Ovary (tissue), 3 donors: Measurements from ENCODE around the gene RAPGEF2.

Experiments used
- EP300 ChIP-seq: sonication (generic); formaldehyde crosslinking; IDR thresholded peaks from one replicate; pipeline ENCODE4 v1.6.1; 2017; ENCODE audit warnings: antibody characterized with exemption
- POLR2A ChIP-seq: fragments of 450-650 bp; IDR thresholded peaks from one replicate; pipeline ENCODE4 v1.6.1; 2017; ENCODE audit warnings: antibody characterized with exemption, mild to moderate bottlenecking, moderate library complexity
- TF ChIP-seq, protein P1 (sequence below), 3 donors: fragments of 450-650 bp in 2 of 3; fragments of 200-600 bp in 1 of 3; IDR thresholded peaks; one replicate each; pipeline versions ENCODE4 v1.5.1 to v1.8.0; 2016 to 2022; ENCODE audit warnings: antibody characterized with exemption in 3 of 3, mild to moderate bottlenecking in 1 of 3
- donor health status: DM: no; HTN: no; CAD: no.

DNA sequence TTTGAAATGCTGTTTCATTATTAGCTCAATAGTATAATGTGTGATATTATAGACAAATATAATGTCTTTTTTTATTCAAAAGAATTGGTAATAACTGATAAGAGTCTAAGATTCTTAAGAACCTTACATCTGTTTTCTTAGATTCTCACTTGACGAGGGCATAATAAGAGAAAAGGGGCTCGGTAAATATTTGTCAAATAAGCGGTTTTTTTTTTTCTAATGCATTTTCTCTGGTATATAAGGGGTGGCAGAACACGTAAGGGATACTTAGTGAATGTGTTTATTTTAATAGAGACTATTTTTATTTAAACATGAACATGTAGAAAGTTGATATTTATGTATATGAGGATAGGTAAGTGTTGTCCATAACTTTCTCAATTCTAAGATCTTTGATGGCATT, 200.6 kb downstream of the RAPGEF2 start:
- TF ChIP-seq EP300 (no peak), POLR2A (no peak)
- TF ChIP-seq, protein P1, sequence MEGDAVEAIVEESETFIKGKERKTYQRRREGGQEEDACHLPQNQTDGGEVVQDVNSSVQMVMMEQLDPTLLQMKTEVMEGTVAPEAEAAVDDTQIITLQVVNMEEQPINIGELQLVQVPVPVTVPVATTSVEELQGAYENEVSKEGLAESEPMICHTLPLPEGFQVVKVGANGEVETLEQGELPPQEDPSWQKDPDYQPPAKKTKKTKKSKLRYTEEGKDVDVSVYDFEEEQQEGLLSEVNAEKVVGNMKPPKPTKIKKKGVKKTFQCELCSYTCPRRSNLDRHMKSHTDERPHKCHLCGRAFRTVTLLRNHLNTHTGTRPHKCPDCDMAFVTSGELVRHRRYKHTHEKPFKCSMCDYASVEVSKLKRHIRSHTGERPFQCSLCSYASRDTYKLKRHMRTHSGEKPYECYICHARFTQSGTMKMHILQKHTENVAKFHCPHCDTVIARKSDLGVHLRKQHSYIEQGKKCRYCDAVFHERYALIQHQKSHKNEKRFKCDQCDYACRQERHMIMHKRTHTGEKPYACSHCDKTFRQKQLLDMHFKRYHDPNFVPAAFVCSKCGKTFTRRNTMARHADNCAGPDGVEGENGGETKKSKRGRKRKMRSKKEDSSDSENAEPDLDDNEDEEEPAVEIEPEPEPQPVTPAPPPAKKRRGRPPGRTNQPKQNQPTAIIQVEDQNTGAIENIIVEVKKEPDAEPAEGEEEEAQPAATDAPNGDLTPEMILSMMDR (IDR thresholded peaks at IDR 0.05): no peak
